ENCODE results near the gene P2RY11. TPM values are rescaled to one million over a fixed set of nuclear protein-coding genes. Genes with fewer than 3 reads are reported as not detected.

Gene P2RY11
- total and polyA plus RNA-seq, 8 donors = 8.4 to 24.4 (median 12.9) TPM

DNA sequence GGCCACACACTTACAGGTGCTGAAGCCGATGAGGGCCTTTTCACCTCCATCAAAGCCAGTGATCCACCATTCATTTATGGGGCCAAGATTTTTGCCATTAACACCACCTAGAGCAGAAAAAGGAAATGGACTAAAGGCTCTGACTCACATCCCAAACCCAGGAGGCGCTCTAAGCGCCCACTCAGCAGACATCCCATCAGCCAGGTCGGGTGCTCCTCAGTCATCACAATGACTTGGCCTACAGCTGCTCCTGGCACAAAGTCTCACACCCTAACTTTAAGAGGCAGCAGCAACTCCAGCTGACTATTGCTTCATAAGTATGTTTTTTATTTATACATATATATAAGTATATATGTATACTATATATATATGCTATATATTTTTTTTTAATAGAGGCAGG lies 44.3 kb downstream of the P2RY11 start:
- Histone ChIP-seq H3K4me1 (no peaks in the 10 kb centered on the region), H3K27me3 (no peaks in the 10 kb centered on the region), H3K9me3 (no peaks in the 10 kb centered on the region), H3K27ac (no peak overlapping the region), H3K4me3 (no peak overlapping the region), H3K36me3 (peaks cover 0 to 100% of the 10 kb centered on the region in 2 donors)
- intact Hi-C loops (cut with DNase I) = no loop called here
- no peak for ATAC-seq
- TF ChIP-seq CTCF (IDR thresholded peaks at IDR 0.05) = no peak
- DNase-seq = peak in 1 of 4 donors; percentile 10

- intact Hi-C loops (cut with DNase I) = no loop called here
- Histone ChIP-seq H3K27ac (no peak overlapping the region), H3K27me3 (no peaks in the 10 kb centered on the region), H3K4me1 (no peaks in the 10 kb centered on the region), H3K36me3 (peaks cover 0 to 100% of the 10 kb centered on the region in 2 donors), H3K9me3 (no peaks in the 10 kb centered on the region), H3K4me3 (no peak overlapping the region)
- DNase-seq (peak in 1 of 4 donors; percentile 37), ATAC-seq (no peak)
- no peak for TF ChIP-seq CTCF (IDR thresholded peaks at IDR 0.05)
Observed at GRCh38 chr19:10158071-10158470, 46.6 kb downstream of the P2RY11 start.

DNA sequence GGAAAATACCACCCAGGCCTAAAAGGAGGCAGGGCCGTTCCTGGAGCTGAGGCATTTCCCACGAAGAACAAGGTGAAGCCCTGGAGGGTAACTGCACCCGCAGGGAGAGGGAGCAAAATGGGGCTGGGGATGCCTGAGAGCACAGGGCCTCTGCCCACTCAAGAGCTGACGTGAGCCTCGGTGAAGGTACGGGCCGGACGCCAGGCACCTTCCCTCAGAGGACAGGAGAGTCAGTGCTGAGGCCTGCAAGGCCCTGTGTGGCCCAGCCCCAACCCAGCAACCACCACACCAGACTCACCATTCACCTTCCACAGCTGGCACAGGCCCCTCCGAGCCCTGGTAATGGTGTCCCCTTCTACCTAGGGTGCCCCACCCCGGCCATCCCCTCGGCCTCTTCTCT lies 47.0 kb downstream of the P2RY11 start:
- no peaks in the 10 kb centered on the region for H3K4me1 ChIP-seq
- H3K36me3 ChIP-seq = peaks cover 0 to 100% of the 10 kb centered on the region in 2 donors
- TF ChIP-seq CTCF (IDR thresholded peaks at IDR 0.05) = no peak
- no peaks in the 10 kb centered on the region for H3K9me3 ChIP-seq
- intact Hi-C loops (cut with DNase I) = no loop called here
- ATAC-seq = no peak
- H3K27ac ChIP-seq = no peak overlapping the region
- no peaks in the 10 kb centered on the region for H3K27me3 ChIP-seq
- H3K4me3 ChIP-seq = no peak overlapping the region
- peak in 1 of 4 donors; percentile 47 for DNase-seq

DNA sequence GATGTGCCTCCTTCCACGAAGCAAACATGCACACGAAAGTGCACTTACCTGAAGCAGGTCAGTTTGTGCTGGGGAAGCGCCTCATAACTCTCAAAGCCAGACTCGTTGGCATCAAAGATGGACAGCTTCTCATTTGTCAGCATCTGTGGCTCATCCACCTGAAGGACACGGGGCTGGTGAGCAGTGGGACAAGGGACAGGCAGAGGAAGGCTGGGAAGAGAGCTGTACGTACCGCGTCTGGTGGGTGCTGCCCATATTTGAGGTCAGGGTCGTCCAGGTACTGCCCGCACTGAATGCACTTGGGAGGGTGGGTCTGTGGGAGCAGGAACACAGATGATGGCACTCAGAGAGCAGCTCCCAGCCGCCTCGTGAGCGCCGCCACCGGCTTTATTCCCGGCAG lies 48.1 kb downstream of the P2RY11 start:
- ATAC-seq (no peak), DNase-seq (peak in 1 of 4 donors; percentile 62)
- Histone ChIP-seq H3K27ac (no peak overlapping the region), H3K4me3 (no peak overlapping the region), H3K9me3 (no peaks in the 10 kb centered on the region), H3K36me3 (peaks cover 0 to 100% of the 10 kb centered on the region in 2 donors), H3K27me3 (no peaks in the 10 kb centered on the region), H3K4me1 (no peaks in the 10 kb centered on the region)
- TF ChIP-seq CTCF (IDR thresholded peaks at IDR 0.05) = no peak
- intact Hi-C loops (cut with DNase I) = no loop called here

GRCh38 chr19:10163536-10163935 lies 52.0 kb downstream of the P2RY11 start:
- Histone ChIP-seq H3K4me3 (no peak overlapping the region), H3K27me3 (no peaks in the 10 kb centered on the region), H3K9me3 (no peaks in the 10 kb centered on the region), H3K36me3 (peaks cover 0 to 99% of the 10 kb centered on the region in 2 donors), H3K4me1 (no peaks in the 10 kb centered on the region), H3K27ac (no peak overlapping the region)
- DNase-seq (peak in 1 of 4 donors; percentile 28), ATAC-seq (no peak)
- no peak for TF ChIP-seq CTCF (IDR thresholded peaks at IDR 0.05)
- intact Hi-C loops (cut with DNase I) = no loop called here

Other genes with a start within 250 kb of the P2RY11 start
- 10 to 100 TPM in 1 of 2 donors, 1 to 10 TPM in 1; 7.6 to 10.4 TPM for gene OLFM2, start 175.2 kb upstream of the P2RY11 start, total RNA-seq
- gene OLFM2, start 175.2 kb upstream of the P2RY11 start, polyA plus RNA-seq (ENCODE audit: insufficient read length in 6 of 6) = 10 to 100 TPM; 25.1 to 33.9 (median 29.8) TPM
- 10 to 100 TPM; 15.9 to 21.9 TPM for gene COL5A3, start 101.2 kb upstream of the P2RY11 start, total RNA-seq
- gene COL5A3, start 101.2 kb upstream of the P2RY11 start, polyA plus RNA-seq (ENCODE audit: insufficient read length in 6 of 6) = 1 to 10 TPM; 4.5 to 8.0 (median 5.4) TPM
- gene RDH8, start 98.2 kb upstream of the P2RY11 start, total RNA-seq = not detected
- gene RDH8, start 98.2 kb upstream of the P2RY11 start, polyA plus RNA-seq (ENCODE audit: insufficient read length in 6 of 6) = not detected
- gene SHFL, start 25.4 kb upstream of the P2RY11 start, total RNA-seq = 10 to 100 TPM; 30.9 to 38.8 TPM
- 10 to 100 TPM; 28.8 to 41.6 (median 35.8) TPM for gene SHFL, start 25.4 kb upstream of the P2RY11 start, polyA plus RNA-seq (ENCODE audit: insufficient read length in 6 of 6)
- under 1 TPM; 0.38 to 0.68 TPM for gene ANGPTL6, start 9.0 kb upstream of the P2RY11 start, total RNA-seq
- gene ANGPTL6, start 9.0 kb upstream of the P2RY11 start, polyA plus RNA-seq (ENCODE audit: insufficient read length in 6 of 6) = 1 to 10 TPM; 1.4 to 3.1 (median 2.1) TPM
- gene PPAN, start 5.3 kb upstream of the P2RY11 start, total RNA-seq = 10 to 100 TPM; 23.4 to 49.8 TPM
- 10 to 100 TPM; 22.6 to 36.3 (median 28.5) TPM for gene PPAN, start 5.3 kb upstream of the P2RY11 start, polyA plus RNA-seq (ENCODE audit: insufficient read length in 6 of 6)
- 100 to 1,000 TPM; 162 to 166 TPM for gene EIF3G, start 8.2 kb downstream of the P2RY11 start, total RNA-seq
- 100 to 1,000 TPM; 180 to 208 (median 191) TPM for gene EIF3G, start 8.2 kb downstream of the P2RY11 start, polyA plus RNA-seq (ENCODE audit: insufficient read length in 6 of 6)
- 100 to 1,000 TPM in 1 of 2 donors, 10 to 100 TPM in 1; 65.1 to 141 TPM for gene DNMT1, start 83.3 kb downstream of the P2RY11 start, total RNA-seq
- gene DNMT1, start 83.3 kb downstream of the P2RY11 start, polyA plus RNA-seq (ENCODE audit: insufficient read length in 6 of 6) = 100 to 1,000 TPM; 141 to 191 (median 148) TPM
- 10 to 100 TPM; 25.6 to 40.3 TPM for gene S1PR2, start 119.6 kb downstream of the P2RY11 start, total RNA-seq
- 10 to 100 TPM; 36.8 to 47.6 (median 43.2) TPM for gene S1PR2, start 119.6 kb downstream of the P2RY11 start, polyA plus RNA-seq (ENCODE audit: insufficient read length in 6 of 6)
- gene MRPL4, start 140.5 kb downstream of the P2RY11 start, total RNA-seq = 10 to 100 TPM; 37.2 to 53.1 TPM
- 10 to 100 TPM; 27.5 to 41.6 (median 34.6) TPM for gene MRPL4, start 140.5 kb downstream of the P2RY11 start, polyA plus RNA-seq (ENCODE audit: insufficient read length in 6 of 6)
- gene ICAM1, start 159.4 kb downstream of the P2RY11 start, total RNA-seq = 100 to 1,000 TPM; 149 to 497 TPM
- 10 to 100 TPM; 15.4 to 24.5 (median 17.4) TPM for gene ICAM1, start 159.4 kb downstream of the P2RY11 start, polyA plus RNA-seq (ENCODE audit: insufficient read length in 6 of 6)
- gene ICAM4, start 175.3 kb downstream of the P2RY11 start, total RNA-seq = 10 to 100 TPM in 1 of 2 donors, 1 to 10 TPM in 1; 4.5 to 17.9 TPM
- 10 to 100 TPM in 5 of 6 donors, 1 to 10 TPM in 1; 9.4 to 25.3 (median 14.7) TPM for gene ICAM4, start 175.3 kb downstream of the P2RY11 start, polyA plus RNA-seq (ENCODE audit: insufficient read length in 6 of 6)
- gene ICAM5, start 178.3 kb downstream of the P2RY11 start, total RNA-seq = 10 to 100 TPM; 10.2 to 25.7 TPM
- gene ICAM5, start 178.3 kb downstream of the P2RY11 start, polyA plus RNA-seq (ENCODE audit: insufficient read length in 6 of 6) = 10 to 100 TPM in 4 of 6 donors, 1 to 10 TPM in 2; 3.9 to 18.9 (median 11.4) TPM
- gene ZGLP1, start 198.1 kb downstream of the P2RY11 start, total RNA-seq = 1 to 10 TPM; 2.8 to 7.8 TPM
- gene ZGLP1, start 198.1 kb downstream of the P2RY11 start, polyA plus RNA-seq (ENCODE audit: insufficient read length in 6 of 6) = 10 to 100 TPM in 2 of 6 donors, 1 to 10 TPM in 4; 5.6 to 11.9 (median 6.9) TPM
- gene FDX2, start 204.3 kb downstream of the P2RY11 start, total RNA-seq = 10 to 100 TPM; 19.8 to 25.4 TPM
- gene FDX2, start 204.3 kb downstream of the P2RY11 start, polyA plus RNA-seq (ENCODE audit: insufficient read length in 6 of 6) = 10 to 100 TPM; 16.0 to 20.8 (median 19.3) TPM
- 10 to 100 TPM; 30.9 to 38.7 TPM for gene RAVER1, start 221.8 kb downstream of the P2RY11 start, total RNA-seq
- 10 to 100 TPM; 21.6 to 39.0 (median 28.1) TPM for gene RAVER1, start 221.8 kb downstream of the P2RY11 start, polyA plus RNA-seq (ENCODE audit: insufficient read length in 6 of 6)
- 10 to 100 TPM; 17.3 to 44.8 TPM for gene ICAM3, start 227.9 kb downstream of the P2RY11 start, total RNA-seq
- 10 to 100 TPM in 5 of 6 donors, 1 to 10 TPM in 1; 8.8 to 16.4 (median 11.3) TPM for gene ICAM3, start 227.9 kb downstream of the P2RY11 start, polyA plus RNA-seq (ENCODE audit: insufficient read length in 6 of 6)

All from left lung (tissue), 10 donors.